Liver (tissue), 3 donors: ENCODE data around the gene COX10.

Experiments
- EGR1 ChIP-seq, 2 donors: IDR thresholded peaks; 2 replicates each; pipeline ENCODE4 v1.6.1; 2016 to 2018; ENCODE audit warnings: antibody characterized with exemption in 2 of 2, low read depth in 2 of 2
- FOXA1 ChIP-seq: IDR thresholded peaks from 2 replicates; pipeline ENCODE4 v1.6.1; 2016; ENCODE audit warnings: antibody characterized with exemption
- GABPA ChIP-seq, 2 donors: IDR thresholded peaks in 1 of 2; conservative IDR thresholded peaks in 1 of 2; 2 replicates each; pipeline ENCODE4 v1.6.1; 2016; ENCODE audit warnings: antibody characterized with exemption in 2 of 2, mild to moderate bottlenecking in 1 of 2, moderate library complexity in 1 of 2
- JUND ChIP-seq, 2 donors: IDR thresholded peaks; 2 replicates each; pipeline ENCODE4 v1.6.1; 2016; ENCODE audit warnings: antibody characterized with exemption in 2 of 2
- RAD21 ChIP-seq, 2 donors: IDR thresholded peaks; 2 replicates each; pipeline ENCODE4 v1.6.1; 2016; ENCODE audit warnings: antibody characterized with exemption in 2 of 2, mild to moderate bottlenecking in 2 of 2
- RXRA ChIP-seq, 2 donors: IDR thresholded peaks; 2 replicates each; pipeline ENCODE4 v1.6.1; 2017 to 2018; ENCODE audit warnings: antibody characterized with exemption in 2 of 2, mild to moderate bottlenecking in 1 of 2
- SP1 ChIP-seq: IDR thresholded peaks from 2 replicates; pipeline ENCODE4 v1.6.1; 2018; ENCODE audit warnings: antibody characterized with exemption, mild to moderate bottlenecking
- TAF1 ChIP-seq: conservative IDR thresholded peaks from 2 replicates; pipeline ENCODE4 v1.6.1; 2016; ENCODE audit warnings: antibody characterized with exemption, mild to moderate bottlenecking
- YY1 ChIP-seq: IDR thresholded peaks from 2 replicates; pipeline ENCODE4 v1.6.1; 2016; ENCODE audit warnings: antibody characterized with exemption, mild to moderate bottlenecking
- TF ChIP-seq, protein P1 (sequence below): IDR thresholded peaks from 2 replicates; pipeline ENCODE4 v1.6.1; 2016; ENCODE audit warnings: antibody characterized with exemption
- TF ChIP-seq, protein P2 (sequence below): fragments of 150-350 bp; IDR thresholded peaks from 2 replicates; pipeline ENCODE4 v1.5.1; 2017; ENCODE audit warnings: improper control_type of control experiment, low read depth, low read length; ENCODE audit not compliant: missing input control
- TF ChIP-seq, protein P3 (sequence below): IDR thresholded peaks from 2 replicates; pipeline ENCODE4 v1.6.1; 2016; ENCODE audit warnings: antibody characterized with exemption
- TF ChIP-seq, protein P4 (sequence below): IDR thresholded peaks from 2 replicates; pipeline ENCODE4 v1.6.1; 2016; ENCODE audit warnings: antibody characterized with exemption, mild to moderate bottlenecking
- donor health status: healthy.
- donor health status: healthy.

DNA sequence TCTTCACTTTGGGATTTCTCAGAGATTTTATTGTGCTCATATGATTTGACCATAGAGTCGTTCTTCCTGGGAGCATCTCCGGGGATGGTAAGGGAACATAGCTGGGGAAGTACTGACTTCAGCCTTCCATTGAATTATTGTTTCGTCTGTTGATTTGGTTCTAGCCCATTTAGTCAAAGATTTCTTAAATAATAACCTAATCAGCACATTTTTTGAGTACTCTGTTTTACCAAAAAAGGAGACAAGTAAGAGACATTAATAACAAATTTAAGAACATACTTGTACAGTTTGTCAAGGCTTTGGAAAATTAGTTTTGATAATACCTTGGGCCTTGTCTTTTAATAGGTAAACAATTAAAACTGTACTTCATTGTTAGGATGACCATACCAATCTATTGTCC, 89.4 kb downstream of the COX10 start:
- TF ChIP-seq, protein P1, sequence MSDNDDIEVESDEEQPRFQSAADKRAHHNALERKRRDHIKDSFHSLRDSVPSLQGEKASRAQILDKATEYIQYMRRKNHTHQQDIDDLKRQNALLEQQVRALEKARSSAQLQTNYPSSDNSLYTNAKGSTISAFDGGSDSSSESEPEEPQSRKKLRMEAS, result no peak
- TF ChIP-seq, protein P2, sequence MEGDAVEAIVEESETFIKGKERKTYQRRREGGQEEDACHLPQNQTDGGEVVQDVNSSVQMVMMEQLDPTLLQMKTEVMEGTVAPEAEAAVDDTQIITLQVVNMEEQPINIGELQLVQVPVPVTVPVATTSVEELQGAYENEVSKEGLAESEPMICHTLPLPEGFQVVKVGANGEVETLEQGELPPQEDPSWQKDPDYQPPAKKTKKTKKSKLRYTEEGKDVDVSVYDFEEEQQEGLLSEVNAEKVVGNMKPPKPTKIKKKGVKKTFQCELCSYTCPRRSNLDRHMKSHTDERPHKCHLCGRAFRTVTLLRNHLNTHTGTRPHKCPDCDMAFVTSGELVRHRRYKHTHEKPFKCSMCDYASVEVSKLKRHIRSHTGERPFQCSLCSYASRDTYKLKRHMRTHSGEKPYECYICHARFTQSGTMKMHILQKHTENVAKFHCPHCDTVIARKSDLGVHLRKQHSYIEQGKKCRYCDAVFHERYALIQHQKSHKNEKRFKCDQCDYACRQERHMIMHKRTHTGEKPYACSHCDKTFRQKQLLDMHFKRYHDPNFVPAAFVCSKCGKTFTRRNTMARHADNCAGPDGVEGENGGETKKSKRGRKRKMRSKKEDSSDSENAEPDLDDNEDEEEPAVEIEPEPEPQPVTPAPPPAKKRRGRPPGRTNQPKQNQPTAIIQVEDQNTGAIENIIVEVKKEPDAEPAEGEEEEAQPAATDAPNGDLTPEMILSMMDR, result no peak
- TF ChIP-seq GABPA (IDR thresholded peaks at IDR 0.05 in 1 of 2, conservative IDR thresholded peaks at IDR 0.05 in 1 of 2) (no peak), SP1 (no peak), YY1 (no peak), TAF1 (no peak), FOXA1 (no peak), EGR1 (IDR thresholded peaks at IDR 0.05; ENCODE audit: low read depth in 2 of 2) (no peak), RAD21 (IDR thresholded peaks at IDR 0.05) (no peak), JUND (IDR thresholded peaks at IDR 0.05) (no peak), RXRA (IDR thresholded peaks at IDR 0.05) (no peak)
- TF ChIP-seq, protein P3, sequence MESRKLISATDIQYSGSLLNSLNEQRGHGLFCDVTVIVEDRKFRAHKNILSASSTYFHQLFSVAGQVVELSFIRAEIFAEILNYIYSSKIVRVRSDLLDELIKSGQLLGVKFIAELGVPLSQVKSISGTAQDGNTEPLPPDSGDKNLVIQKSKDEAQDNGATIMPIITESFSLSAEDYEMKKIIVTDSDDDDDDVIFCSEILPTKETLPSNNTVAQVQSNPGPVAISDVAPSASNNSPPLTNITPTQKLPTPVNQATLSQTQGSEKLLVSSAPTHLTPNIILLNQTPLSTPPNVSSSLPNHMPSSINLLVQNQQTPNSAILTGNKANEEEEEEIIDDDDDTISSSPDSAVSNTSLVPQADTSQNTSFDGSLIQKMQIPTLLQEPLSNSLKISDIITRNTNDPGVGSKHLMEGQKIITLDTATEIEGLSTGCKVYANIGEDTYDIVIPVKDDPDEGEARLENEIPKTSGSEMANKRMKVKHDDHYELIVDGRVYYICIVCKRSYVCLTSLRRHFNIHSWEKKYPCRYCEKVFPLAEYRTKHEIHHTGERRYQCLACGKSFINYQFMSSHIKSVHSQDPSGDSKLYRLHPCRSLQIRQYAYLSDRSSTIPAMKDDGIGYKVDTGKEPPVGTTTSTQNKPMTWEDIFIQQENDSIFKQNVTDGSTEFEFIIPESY, result no peak
- TF ChIP-seq, protein P4, sequence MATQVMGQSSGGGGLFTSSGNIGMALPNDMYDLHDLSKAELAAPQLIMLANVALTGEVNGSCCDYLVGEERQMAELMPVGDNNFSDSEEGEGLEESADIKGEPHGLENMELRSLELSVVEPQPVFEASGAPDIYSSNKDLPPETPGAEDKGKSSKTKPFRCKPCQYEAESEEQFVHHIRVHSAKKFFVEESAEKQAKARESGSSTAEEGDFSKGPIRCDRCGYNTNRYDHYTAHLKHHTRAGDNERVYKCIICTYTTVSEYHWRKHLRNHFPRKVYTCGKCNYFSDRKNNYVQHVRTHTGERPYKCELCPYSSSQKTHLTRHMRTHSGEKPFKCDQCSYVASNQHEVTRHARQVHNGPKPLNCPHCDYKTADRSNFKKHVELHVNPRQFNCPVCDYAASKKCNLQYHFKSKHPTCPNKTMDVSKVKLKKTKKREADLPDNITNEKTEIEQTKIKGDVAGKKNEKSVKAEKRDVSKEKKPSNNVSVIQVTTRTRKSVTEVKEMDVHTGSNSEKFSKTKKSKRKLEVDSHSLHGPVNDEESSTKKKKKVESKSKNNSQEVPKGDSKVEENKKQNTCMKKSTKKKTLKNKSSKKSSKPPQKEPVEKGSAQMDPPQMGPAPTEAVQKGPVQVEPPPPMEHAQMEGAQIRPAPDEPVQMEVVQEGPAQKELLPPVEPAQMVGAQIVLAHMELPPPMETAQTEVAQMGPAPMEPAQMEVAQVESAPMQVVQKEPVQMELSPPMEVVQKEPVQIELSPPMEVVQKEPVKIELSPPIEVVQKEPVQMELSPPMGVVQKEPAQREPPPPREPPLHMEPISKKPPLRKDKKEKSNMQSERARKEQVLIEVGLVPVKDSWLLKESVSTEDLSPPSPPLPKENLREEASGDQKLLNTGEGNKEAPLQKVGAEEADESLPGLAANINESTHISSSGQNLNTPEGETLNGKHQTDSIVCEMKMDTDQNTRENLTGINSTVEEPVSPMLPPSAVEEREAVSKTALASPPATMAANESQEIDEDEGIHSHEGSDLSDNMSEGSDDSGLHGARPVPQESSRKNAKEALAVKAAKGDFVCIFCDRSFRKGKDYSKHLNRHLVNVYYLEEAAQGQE, result no peak
